ENCODE measurements around the gene TMEM231. TPM values are rescaled to one million over a fixed set of nuclear protein-coding genes. Genes with fewer than 3 reads are reported as not detected.
"Not testable (repeated sequence)": the region's sequence is repeated elsewhere in the genome, so short reads cannot be mapped to it uniquely, and the experiment has no call there.

TMEM231 gene, protein sequence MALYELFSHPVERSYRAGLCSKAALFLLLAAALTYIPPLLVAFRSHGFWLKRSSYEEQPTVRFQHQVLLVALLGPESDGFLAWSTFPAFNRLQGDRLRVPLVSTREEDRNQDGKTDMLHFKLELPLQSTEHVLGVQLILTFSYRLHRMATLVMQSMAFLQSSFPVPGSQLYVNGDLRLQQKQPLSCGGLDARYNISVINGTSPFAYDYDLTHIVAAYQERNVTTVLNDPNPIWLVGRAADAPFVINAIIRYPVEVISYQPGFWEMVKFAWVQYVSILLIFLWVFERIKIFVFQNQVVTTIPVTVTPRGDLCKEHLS
- total RNA-seq (2014; rRNA removed; shearing (Covaris generic)): 9.2 and 10.7 TPM in 2 replicates
- 13.3 and 17.3 TPM in 2 replicates for polyA plus RNA-seq (2015; cell fraction: cytosol; rRNA removed)
- 21.2 and 26.2 TPM in 2 replicates for polyA plus RNA-seq (2015; cell fraction: nucleus; rRNA removed)

GRCh38 chr16:75555707-75556430, at the start of gene TMEM231:
Gene TMEM231, minus strand, starts transcription at chr16:75556252. Its CDS starts 43 bp downstream, at chr16:75556209.
- in situ Hi-C loops (cut with HindIII; ENCODE audit: low pct_unique_long_range_greater_than_20kb, low sequenced_read_pairs): no loop called here
- peak; percentile 92 for DNase-seq (ENCODE audit: low read depth, low spot score)

DNA sequence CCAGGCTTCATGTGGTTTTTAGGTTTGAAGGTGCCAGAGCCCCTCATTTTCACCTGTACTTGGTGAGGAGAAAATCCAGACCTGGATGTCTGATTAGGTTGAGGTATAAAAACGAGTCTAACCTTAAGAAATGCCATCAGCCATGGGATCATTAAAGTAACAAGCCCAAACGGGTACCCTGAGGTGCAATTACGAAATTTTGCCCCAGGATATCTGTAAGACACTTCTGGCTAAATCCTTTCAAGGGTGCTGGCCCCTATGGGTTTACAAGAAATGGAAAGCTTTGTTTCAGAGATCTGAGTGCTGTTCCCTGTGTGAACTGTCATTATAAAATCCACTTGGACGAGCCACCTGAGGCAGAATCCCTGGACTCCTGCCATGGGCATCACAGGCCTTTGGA, 47.2 kb upstream of the TMEM231 start:
- in situ Hi-C loops (cut with HindIII; ENCODE audit: low pct_unique_long_range_greater_than_20kb, low sequenced_read_pairs): no loop called here
- DNase-seq (ENCODE audit: low read depth, low spot score): no peak

DNA sequence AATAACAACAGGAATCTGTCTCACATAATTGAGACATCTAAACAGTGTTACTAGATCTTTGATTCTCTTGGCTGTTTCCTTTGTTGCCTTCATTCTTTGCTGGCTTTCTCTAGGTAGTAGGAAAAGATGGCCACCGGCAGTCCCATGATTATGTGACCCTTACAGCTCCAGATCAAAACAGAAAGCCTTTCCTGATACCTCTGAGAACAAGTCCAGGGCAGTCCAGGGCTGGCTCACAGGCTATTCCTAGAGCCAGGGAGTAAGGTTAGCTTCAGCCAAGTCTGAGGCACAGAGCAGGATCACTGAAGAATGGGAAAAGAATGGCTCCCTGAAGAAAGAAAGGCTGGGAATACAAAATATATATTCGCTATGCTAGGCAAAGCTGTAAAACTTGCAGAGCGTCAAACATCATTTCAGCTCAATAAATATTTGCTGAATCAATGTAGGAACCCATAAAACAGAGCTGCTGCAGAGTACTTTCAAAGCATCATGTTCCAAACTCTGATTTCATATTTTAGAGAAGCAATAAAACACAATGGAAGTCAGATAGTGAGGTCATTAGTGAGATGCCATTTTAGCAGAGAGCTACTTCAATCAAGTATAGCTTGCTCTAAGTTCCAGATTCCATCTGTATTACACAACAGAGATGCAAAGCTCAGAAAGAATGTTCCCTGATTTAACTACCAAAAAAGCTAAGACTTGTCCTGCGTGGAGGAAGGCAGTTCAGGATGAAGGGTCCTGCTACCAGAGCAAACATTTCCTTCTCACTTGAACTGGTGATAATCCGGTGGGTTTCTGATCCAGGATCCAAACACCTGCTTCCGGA, 43.6 kb upstream of the TMEM231 start:
- no peak for DNase-seq (ENCODE audit: low read depth, low spot score)
- in situ Hi-C loops (cut with HindIII; ENCODE audit: low pct_unique_long_range_greater_than_20kb, low sequenced_read_pairs): no loop called here

GRCh38 chr16:75593825-75594820, 38.1 kb upstream of the TMEM231 start:
- in situ Hi-C loops (cut with HindIII; ENCODE audit: low pct_unique_long_range_greater_than_20kb, low sequenced_read_pairs): no loop called here
- DNase-seq (ENCODE audit: low read depth, low spot score): no peak

- in situ Hi-C loops (cut with HindIII; ENCODE audit: low pct_unique_long_range_greater_than_20kb, low sequenced_read_pairs): no loop called here
- DNase-seq (ENCODE audit: low read depth, low spot score): no peak
These were observed 37.3 kb upstream of the TMEM231 start for GRCh38 chr16:75593308-75593707.

- in situ Hi-C loops (cut with HindIII; ENCODE audit: low pct_unique_long_range_greater_than_20kb, low sequenced_read_pairs): not testable (repeated sequence)
These were observed 35.9 kb upstream of the TMEM231 start for GRCh38 chr16:75591927-75592326.

DNA sequence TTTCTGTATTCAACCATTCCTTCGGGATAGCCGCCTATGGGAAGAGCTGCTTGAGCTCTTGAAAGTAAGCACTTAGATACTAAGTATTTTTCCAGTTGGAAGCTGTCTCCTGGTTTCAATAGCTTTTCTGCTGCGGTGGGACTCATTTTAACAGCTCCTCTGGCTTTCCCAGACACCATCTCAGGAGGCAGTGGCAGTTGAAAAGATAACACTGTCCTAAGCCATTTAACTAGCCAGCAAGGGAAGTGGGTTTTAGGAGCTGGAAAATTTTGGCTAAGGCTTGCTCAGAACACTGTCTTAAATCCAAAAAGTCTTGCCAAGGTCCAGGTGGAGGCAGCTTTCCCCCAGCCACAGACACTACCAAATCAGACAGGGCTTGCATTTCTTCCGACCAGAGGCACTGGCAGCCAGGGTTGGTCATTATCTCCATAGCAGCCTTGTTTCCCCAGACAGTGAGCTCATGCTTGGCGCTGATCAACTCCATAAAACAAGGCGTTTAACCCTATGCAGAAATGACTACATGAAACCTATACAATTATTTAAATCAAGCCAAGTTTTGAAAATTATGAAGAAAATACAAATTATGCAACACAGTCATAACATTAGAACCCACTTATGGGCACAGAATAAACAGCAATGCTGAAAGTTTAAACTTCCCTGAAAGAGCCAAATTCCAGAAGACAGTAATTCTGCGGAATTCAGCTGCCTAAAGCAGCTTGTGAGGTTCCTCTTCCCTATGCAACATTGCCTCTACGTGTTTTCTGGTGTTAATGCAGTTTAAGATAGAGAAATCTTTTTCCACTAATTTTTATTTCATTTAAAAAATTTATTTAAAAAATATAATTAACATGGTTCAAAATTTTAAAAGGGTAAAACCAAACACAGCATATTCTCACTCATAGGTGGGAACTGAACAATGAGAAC, 35.1 kb upstream of the TMEM231 start:
- in situ Hi-C loops (cut with HindIII; ENCODE audit: low pct_unique_long_range_greater_than_20kb, low sequenced_read_pairs): no loop called here

More at GRCh38 chr16:75591927-75592326, 35.9 kb upstream of the TMEM231 start:
- DNase-seq (ENCODE audit: low read depth, low spot score): not testable (repeated sequence)

GRCh38 chr16:75589306-75589705, 33.3 kb upstream of the TMEM231 start:
- no peak for DNase-seq (ENCODE audit: low read depth, low spot score)
- in situ Hi-C loops (cut with HindIII; ENCODE audit: low pct_unique_long_range_greater_than_20kb, low sequenced_read_pairs): no loop called here

More for the DNA sequence above, 35.1 kb upstream of the TMEM231 start:
- no peak for DNase-seq (ENCODE audit: low read depth, low spot score)

GRCh38 chr16:75588716-75589115, 32.7 kb upstream of the TMEM231 start:
- DNase-seq (ENCODE audit: low read depth, low spot score): no peak
- in situ Hi-C loops (cut with HindIII; ENCODE audit: low pct_unique_long_range_greater_than_20kb, low sequenced_read_pairs): no loop called here

GRCh38 chr16:75584108-75584507, 28.1 kb upstream of the TMEM231 start:
- in situ Hi-C loops (cut with HindIII; ENCODE audit: low pct_unique_long_range_greater_than_20kb, low sequenced_read_pairs): no loop called here
- DNase-seq (ENCODE audit: low read depth, low spot score): no peak

DNA sequence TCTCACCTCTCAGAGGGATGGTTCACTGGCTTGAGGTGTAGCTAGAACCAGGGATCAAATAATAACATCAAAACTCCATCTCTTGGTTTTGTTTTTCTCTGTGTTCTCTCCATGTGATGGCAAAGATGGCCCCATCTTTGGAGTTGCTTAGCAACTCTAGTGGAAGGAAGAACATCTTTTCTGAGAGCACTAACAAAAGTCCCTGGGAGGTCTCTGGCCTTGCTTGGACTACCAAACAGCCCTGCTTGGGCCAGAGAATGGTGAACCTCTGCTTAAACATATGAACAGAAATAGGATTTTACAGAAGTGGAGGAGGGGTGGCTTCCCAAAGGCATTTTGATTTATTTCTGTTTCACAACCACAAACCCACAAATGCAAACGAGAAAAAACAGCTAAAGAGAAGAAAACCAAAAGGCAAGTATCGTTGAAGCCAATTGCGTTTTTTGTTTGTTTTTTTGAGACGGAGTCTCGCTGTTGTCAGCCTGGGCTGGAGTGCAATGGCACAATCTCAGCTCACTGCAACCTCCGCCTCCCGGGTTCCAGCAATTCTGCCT, 23.3 kb upstream of the TMEM231 start:
- no peak for DNase-seq (ENCODE audit: low read depth, low spot score)
- in situ Hi-C loops (cut with HindIII; ENCODE audit: low pct_unique_long_range_greater_than_20kb, low sequenced_read_pairs): no loop called here

DNA sequence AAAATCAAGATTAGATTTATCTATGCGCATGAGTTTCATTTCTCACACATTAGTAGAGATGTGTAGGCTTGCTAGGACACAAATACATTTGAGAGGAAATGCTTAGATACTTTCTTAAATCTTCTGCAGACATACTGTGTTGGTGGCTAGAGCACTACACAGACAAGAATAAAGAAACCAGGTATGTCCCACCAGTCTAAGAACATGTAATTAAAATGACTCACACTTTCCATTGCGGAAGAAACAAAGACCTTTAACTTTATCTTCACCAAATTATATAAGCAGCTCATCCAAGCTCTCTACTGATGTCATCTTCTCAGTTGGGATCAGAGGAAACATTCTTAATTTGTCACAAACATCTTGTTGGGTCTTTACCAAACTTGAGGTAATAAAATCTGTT, 22.7 kb upstream of the TMEM231 start:
- in situ Hi-C loops (cut with HindIII; ENCODE audit: low pct_unique_long_range_greater_than_20kb, low sequenced_read_pairs): no loop called here
- DNase-seq (ENCODE audit: low read depth, low spot score): no peak

DNA sequence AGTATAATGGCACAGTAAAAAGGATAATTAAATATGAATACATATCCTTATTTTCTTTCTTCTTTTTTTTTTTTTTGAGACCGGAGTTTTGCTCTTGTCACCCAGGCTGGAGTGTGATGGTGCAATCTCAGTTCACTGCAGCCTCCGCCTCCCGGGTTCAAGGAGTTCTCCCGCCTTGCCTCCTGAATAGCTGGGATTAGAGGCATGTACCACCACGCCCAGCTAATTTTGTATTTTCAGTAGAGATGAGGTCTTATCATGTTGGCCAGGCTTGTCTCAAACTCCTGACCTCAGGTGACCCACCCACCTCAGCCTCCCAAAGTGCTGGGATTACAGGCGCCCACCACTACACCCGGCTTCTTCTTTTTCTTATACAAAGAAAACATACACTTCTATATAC, 22.2 kb upstream of the TMEM231 start:
- DNase-seq (ENCODE audit: low read depth, low spot score): no peak
- in situ Hi-C loops (cut with HindIII; ENCODE audit: low pct_unique_long_range_greater_than_20kb, low sequenced_read_pairs): no loop called here

DNA sequence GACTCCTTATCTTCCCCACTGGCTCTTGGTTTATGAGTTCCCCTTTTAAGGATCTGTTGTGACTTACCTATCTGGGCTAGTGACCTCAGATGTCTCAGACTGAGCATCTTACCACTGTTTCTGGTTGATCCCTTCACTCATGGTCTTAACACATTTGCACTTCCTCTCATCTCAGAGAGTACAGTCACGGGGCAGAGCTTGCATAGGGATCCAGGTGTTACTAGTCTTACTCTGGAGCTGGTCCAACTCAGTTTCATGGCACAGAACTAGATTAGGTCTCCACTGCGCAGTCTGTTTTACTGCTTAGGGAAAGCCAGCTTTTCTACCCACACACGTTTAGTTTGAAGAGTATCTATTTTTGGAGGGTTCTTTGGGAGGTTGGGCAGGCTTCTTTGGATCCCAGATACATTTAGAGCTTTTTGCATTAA, 20.3 kb upstream of the TMEM231 start:
- DNase-seq (ENCODE audit: low read depth, low spot score): no peak
- in situ Hi-C loops (cut with HindIII; ENCODE audit: low pct_unique_long_range_greater_than_20kb, low sequenced_read_pairs): no loop called here

DNA sequence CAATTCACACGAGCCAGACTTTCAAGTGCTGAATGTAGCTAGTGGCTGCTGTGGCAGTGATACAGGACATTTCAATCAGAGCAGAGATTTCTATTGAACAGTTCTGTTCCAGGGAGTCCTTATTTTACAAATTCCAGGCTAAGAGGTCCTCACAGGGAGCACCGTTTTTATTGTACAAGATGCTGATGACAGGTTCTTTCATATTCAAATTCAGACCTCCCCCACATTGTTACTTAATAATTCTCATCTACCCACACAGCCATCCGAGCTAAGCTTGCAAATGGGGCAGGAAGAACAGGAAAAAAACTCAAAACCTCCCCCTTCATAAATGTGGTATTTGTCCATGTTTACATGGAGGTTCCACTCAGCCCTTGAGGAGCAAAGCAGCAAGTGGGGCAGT, 19.9 kb upstream of the TMEM231 start:
- no peak for DNase-seq (ENCODE audit: low read depth, low spot score)
- in situ Hi-C loops (cut with HindIII; ENCODE audit: low pct_unique_long_range_greater_than_20kb, low sequenced_read_pairs): no loop called here

GRCh38 chr16:75573955-75574354, 17.9 kb upstream of the TMEM231 start:
- in situ Hi-C loops (cut with HindIII; ENCODE audit: low pct_unique_long_range_greater_than_20kb, low sequenced_read_pairs): no loop called here

More at GRCh38 chr16:75573955-75574354, 17.9 kb upstream of the TMEM231 start:
- no peak for DNase-seq (ENCODE audit: low read depth, low spot score)
